GM13976 (cell line): ENCODE results near the gene C11orf16.
"Not testable (repeated sequence)": the region's sequence is repeated elsewhere in the genome, so short reads cannot be mapped to it uniquely, and the experiment has no call there.

ENCODE experiments used
- DNase-seq: peaks from one replicate; pipeline ENCODE4 v3.0.0; 2012; ENCODE audit warnings: low spot score
- CTCF ChIP-seq: IDR thresholded peaks from 2 replicates; pipeline ENCODE4 v1.5.1; 2012; ENCODE audit warnings: borderline replicate concordance, mild to moderate bottlenecking; ENCODE audit not compliant: insufficient read depth; ENCODE audit errors: extremely low read depth, missing control alignments, control extremely low read depth
- in situ Hi-C: fragments of 300-500 bp; cut with MboI; formaldehyde crosslinking; loops from one replicate; pipeline ENCODE4 v1.12.0; 2022; ENCODE audit warnings: low sequenced_read_pairs, mixed read lengths, inconsistent platforms; ENCODE audit not compliant: unreplicated experiment

The C11orf16 gene

GRCh38 chr11:8911029-8911823 lies 21.5 kb downstream of the C11orf16 start, which contains the start of gene AKIP1:
TSS of gene AKIP1 (plus strand) at chr11:8911189. CDS start at chr11:8911450, 261 bp downstream.
- TF ChIP-seq CTCF, result no peak
- peak; percentile 92 for DNase-seq
- in situ Hi-C loops, result no loop called here

GRCh38 chr11:8910649-8911026 lies 22.1 kb downstream of the C11orf16 start:
- in situ Hi-C loops, result no loop called here
- no peak for TF ChIP-seq CTCF
- no peak for DNase-seq

GRCh38 chr11:8908099-8908498 lies 24.6 kb downstream of the C11orf16 start:
- in situ Hi-C loops, result no loop called here
- no peak for DNase-seq
- TF ChIP-seq CTCF, result no peak

GRCh38 chr11:8907116-8907515 lies 25.6 kb downstream of the C11orf16 start:
- TF ChIP-seq CTCF, result no peak
- in situ Hi-C loops, result no loop called here
- DNase-seq, result no peak

GRCh38 chr11:8905528-8906165 lies 27.1 kb downstream of the C11orf16 start:
- no peak for TF ChIP-seq CTCF
- DNase-seq, result no peak
- in situ Hi-C loops, result no loop called here

GRCh38 chr11:8899119-8899753 lies 33.5 kb downstream of the C11orf16 start:
- in situ Hi-C loops, result no loop called here
- no peak for TF ChIP-seq CTCF
- no peak for DNase-seq

GRCh38 chr11:8891185-8891584 lies 41.6 kb downstream of the C11orf16 start:
- DNase-seq, in situ Hi-C loops: not testable (repeated sequence)
